ENCODE data around the gene NPHP1.

GRCh38 chr2:110131166-110131565 lies 73.6 kb downstream of the NPHP1 start:
- no peak for TF ChIP-seq CTCF (IDR thresholded peaks at IDR 0.05)
- no peak for TF ChIP-seq POLR2A (IDR thresholded peaks at IDR 0.05)
